Stimulated activated CD4-positive, alpha-beta T cell treated with anti-CD3 and anti-CD28 coated beads, Interleukin-15, amount 100 ng/mL, for 1 hour (primary cell): ENCODE measurements around the gene TTBK2.
"Not testable (repeated sequence)": the region's sequence is repeated elsewhere in the genome, so short reads cannot be mapped to it uniquely, and the experiment has no call there.

Experiments used
- DNase-seq, 2 donors: peaks; one replicate each; pipeline ENCODE4 v3.0.0-alpha.2; 2020; ENCODE audit warnings: low read depth in 1 of 2, low spot score in 1 of 2

Gene TTBK2

DNA sequence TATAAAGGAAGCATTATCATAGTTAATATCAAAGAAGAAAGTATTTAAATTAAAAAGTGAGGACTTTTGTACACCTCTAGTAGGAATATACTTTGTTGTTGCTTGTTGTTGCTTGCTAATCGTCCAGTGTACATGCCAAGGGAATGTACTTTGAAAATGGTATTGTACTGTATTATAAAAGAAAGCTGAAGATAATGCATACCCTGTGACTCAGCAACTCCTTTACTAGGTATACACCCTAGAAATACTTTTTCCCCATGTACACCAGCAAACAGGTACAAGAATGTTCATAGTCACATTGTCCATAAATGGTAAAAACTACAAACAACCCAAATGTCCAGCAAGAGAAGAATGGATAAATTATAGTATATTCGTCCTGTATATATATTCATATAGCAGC, 12.0 kb downstream of the TTBK2 start:
- no peak for DNase-seq

DNA sequence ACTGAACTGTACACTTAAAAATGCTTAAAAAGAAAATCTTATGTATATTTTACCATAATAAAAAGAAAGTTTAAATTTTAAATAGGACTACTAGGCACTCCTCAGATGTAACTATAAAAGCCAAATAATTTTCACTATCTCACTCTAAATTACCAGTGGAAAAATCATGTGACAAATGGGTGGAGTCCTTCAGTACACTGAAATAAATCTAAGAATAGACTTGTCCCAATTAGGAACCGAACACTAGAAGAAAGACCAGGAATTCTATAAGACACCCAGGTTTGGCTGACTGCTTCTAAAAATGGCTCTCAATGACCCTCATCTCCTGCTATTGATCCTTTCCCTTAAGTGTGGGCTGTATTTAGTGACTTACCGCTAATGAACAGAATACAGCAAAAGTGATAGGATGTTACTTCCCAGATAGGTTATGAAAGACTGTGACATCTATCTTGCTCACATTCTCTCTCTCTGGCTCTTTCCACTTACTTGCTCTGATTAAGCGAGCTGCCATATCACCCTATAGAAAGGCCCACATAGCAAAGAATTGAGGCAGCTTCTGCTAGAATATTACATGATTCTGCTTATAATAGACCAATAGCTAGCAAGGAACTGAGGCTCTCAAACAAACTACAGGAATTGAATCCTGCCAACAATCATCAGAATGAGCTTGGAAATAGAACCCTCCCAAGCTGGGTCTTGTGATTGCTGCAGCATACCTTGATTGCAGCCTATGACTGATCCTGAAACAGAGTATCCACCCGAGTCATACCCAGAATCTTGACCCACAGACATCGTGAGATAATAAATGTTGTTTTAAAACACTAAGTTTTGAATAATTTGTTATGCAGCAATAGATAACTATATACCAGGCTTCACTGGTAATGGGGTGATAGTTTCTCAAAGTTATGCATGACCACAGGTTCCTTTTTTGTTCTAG, 16.9 kb downstream of the TTBK2 start:
- DNase-seq = no peak

DNA sequence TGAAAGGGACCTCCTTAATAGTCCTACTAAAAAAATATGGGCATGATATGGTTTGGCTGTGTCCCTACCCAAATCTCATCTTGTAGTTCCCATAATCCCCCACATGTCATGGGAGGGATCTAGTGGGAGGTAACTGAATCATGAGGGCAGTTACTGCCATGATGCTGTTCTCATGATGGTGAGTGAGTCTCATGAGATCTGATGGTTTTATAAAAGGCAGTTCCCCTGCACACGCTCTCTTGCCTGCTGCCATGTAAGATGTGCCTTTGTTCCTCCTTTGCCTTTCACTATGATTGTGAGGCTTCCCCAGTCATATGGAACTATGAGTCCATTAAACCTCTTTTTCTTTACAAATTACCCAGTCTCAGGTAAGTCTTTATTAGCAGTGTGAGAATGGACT, 26.7 kb downstream of the TTBK2 start:
- DNase-seq = not testable (repeated sequence)

DNA sequence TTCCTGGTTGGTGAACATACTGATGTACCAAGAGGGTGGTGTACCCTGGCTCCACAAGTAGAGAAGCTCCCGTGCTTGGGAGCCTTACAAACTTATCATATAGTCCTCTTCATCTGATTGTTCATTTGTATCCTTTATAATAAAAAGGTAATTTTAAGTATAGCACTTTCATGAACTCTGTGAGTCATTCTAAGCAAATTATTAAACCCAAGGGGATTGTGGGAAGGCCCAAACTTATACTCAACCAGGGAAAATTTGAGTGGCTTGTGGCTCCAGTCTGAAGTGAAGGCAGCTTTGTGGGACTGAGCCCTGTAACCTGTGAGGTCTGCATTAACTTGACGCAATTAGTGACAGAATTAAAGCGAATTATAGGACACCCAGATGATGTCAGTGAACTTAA, 29.0 kb downstream of the TTBK2 start:
- no peak for DNase-seq

DNA sequence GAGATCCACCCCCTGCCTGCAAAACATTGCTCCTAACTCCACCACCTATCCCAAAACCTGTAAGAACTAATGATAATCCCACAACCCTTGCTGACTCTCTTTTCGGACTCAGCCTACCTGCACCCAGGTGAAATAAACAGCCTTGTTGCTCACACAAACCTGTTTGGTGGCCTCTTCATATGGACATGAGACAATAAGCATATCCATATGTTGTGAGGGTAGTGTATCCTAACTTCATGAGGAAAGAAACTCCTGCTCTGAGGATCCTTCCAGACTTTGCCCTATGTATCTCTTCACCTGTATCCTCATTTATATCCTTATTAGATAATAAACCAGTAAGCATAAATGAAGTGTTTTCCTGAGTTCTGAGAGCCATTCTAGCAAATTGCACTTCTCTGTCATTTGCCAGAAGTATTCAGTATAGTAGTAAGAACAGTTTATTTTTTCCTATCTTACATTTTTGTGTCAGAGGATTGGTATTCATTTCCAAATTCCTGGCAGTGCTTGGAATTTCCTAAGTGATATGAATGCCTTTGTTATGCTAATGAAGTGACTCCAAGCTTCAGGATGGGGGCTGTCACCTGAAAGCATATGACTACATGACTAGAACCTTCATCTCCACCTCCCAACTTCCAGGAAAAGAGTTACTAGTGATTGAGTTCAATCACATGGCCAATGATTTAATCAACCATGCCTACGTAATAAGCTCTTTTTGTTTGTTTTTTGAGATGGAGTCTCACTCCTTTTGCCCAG, 30.2 kb downstream of the TTBK2 start:
- no peak for DNase-seq

DNA sequence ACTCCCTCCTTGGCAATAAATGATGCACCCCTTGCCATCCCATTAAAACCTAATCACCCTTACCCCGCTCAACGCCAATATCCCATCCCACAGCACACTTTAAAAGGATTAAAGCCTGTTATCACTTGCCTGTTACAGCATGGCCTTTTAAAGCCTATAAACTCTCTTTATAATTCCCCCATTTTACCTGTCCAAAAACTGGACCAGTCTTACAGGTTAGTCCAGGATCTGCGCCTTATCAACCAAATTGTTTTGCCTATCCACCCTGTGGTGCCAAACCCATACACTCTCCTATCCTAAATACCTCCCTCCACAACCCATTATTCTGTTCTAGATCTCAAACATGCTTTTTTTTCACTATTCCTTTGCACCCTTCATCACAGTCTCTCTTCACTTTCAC, 33.2 kb downstream of the TTBK2 start:
- not testable (repeated sequence) for DNase-seq

DNA sequence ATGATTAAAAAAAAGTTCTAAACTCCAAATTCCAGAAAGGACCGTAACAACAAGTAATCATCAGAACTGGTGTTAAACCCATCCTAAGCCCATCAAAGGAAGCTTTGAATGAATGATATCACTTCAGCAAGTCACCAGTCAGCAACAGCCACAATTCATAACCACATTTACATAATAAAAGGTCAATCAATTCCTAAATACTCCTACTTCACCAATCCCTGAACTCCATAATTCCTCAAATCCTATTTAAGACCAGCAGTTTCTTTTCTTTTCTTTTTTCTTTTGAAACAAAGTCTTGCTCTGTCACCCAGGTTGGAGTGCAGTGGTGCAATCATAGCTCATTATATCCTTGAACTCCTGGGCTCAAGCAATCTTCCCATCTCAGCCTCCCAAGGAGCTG, 40.5 kb downstream of the TTBK2 start:
- DNase-seq = no peak

DNA sequence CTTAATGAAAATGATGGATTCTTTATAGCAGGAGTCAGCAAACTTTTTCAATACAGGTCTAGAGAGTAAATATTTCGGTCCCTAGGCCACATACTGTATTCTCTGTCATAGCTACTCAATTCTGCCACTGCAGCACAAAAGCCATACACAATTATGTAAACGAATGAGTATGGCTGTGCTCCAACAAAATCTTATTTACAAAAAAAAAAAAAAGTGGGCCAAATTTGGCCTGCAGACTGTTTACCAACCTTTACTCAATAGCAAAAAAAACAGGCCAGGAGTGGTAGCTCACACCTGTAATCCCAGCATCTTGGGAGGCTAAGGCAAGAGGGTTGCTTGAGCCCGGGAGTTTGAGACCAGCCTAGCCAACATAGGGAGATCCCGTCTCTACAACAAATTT, 41.1 kb downstream of the TTBK2 start:
- no peak for DNase-seq

DNA sequence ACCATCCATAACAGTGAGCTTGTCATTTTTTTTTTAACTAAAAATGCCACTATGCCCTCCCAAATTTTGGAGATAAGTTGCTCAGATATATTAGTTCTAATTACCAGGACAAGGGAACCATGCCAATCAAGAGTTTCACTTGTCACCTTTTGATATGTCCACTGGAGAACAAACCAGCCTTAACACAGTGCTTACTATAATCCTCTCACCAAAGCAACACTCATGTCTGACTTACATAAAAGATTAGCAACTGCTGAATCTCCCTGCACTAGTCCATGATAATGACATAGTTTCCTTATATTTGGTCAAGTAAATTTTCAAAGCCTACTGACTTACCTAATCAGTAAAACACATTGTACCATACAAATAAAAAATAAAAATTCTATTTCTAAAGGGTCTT, 44.4 kb downstream of the TTBK2 start:
- DNase-seq = no peak

DNA sequence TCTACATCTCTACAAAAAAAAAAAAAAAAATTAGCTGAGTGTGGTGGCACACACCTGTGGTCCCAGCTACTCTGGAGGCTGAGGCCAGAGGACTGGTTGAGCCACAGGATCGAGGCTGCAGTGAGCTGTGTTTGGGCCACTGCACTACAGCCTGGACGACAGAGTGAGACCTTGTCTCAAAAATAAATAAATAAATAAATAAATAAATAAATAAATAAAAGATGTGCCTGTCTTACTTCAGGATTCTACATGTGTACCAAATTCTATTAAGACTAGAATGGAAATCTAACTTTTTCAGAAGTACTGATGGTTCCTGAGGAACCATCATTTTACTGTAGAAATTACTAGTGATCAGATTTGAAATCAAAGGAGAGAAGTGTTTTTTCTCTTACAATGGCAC, 51.9 kb downstream of the TTBK2 start:
- no peak for DNase-seq

DNA sequence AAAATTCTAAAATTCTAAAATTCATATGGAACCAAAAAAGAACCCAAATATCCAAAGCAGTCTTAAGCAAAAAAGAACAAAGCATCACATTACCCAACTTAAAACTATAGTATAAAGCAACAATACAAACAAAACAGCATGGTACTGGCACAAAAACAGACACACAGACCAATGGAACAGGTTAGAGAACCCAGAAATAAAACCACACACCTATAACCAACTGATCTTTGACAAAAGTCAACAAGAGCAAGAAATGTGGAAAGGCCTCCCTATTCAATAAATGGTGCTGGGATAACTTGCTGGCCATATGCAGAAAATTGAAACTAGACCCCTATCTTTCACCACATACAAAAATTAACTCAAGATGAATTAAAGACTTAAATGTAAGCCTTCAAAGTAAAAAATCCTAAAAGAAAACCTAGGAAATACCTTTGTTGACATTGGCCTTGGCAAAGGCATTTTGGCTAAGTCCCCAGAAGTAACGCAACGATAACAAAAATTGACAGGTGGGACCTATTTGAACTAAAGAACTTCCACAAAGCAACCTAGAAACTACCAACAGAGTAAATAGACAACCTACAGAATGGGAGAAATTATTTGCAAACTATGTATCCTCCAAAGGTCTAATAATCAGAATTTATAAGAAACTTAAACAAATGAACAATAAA, 56.9 kb downstream of the TTBK2 start:
- no peak for DNase-seq

DNA sequence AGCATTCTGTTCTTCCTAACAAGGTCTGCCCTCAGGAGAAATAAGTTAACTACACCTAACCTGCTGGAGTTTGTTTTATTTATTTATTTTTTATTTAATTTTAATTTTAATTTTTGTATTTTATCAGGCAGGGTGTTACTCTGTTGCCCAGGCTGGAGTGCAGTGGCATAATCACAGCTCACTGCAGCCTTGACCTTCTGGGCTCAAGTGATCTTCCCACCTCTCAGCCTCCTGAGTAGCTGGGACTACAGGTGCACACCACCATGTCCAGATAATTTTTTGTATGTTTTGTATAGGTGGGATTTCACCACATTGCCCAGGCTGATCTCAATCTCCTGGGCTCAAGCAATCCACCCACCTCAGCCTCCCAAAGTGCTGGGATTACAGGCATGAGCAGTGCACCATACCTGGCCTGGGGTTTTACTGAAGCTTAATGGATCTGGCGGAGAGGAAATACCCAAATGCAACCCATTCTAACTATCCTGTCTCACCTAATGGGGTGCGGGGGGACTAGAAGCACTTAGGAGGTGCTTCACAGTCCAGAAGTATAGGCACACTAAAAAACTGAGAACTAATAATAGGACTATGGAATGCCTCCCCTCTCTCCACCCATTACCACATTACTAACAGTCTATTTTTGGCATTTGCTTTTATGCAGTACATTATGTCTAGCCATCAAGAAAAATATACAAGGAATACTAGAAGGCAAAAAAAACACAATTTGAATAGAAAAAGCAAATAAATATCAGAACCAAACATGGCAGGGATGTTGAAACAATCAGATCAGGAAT, 61.4 kb downstream of the TTBK2 start:
- DNase-seq = no peak

DNA sequence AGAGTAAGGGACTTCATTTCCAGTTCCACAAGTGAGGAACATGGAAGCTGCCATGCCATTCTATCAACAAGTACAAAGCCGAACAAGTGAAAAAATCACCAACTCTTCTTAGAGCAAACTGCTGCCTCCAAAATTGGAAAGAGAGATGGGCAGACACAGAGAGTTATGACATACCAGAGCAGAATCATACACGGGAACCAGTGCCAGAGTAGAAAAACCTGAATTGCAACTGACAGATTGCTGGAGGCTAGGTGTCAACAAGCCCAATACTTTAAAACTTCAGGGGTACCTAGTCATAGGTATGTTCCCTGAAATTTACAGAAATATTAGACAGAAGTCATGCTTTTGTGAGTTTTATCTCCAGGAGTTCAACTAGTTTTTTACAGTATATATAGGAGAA, 62.0 kb downstream of the TTBK2 start:
- DNase-seq = no peak

DNA sequence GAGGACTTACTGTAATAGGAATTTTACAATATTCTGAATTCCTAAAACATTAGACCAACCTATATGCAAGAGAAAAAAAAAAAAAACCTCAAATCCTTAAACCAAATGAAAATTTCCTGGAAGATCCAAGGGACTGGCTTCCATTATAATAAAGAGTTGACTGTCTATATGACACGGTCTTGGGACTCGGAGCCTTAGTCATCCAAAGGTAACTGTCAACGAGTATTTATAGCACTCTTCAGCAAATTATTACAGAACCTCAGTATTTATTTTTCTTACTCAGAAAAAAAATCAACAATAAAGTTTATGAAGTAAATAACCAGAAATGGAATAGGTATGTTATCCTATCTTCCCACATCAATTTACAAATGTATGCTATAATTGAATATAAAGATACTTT, 66.0 kb downstream of the TTBK2 start:
- DNase-seq = no peak

DNA sequence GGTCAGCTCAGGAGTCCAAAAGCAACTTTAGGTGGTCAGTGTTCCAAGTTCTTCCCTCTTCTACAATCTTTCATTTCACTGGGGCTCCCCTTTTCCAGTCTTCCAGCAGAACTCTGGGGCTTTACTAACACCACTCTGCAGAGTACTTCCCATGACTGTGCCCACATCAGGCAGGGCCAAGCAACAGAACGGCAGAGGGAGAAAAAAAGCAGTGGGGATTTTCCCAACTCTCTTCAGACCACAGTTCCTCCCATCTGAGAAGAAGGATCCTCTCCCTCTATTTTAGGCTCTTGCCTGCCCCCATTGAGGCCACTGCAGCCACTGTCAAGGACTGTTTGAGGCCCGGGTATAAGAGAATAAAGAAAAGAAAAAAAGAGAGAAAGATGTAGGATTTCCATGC, 70.7 kb downstream of the TTBK2 start:
- DNase-seq = no peak

DNA sequence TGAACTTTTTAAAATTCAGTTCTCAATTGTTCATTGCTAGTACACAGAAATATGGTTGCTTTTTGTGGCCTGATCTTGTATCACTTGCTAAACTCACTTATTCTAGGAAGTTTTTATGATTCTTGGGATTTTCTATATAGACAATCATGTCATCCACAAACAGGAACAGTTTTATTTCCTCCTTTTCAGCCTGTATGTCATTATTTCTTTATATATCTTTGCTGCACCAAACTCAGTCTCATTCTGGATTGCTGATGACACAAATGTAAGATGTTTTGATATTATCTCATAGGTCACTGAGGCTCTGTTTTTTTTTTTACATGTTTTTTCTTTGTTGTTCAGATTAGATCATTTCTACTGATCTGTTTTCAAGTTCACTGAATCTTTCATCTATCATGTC, 71.7 kb downstream of the TTBK2 start:
- no peak for DNase-seq

DNA sequence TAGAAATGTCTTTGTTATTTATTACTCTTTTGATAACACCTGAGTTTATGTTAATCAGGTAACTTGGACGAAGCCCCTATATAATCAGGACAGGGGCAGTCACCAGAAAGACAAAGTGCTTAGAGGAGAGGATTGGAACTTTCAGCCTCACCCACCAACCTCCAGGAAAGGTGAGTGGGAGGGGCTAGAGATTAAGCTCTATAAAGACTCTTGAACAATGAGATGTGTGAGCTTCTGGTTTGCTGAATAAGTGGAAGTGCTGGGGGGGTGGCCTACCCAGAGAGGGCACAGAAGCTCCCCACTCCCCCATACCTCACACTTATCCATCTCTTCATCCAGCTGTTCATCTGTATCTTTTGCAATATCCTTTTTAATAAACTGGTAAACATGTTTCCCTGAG, 73.9 kb downstream of the TTBK2 start:
- no peak for DNase-seq

DNA sequence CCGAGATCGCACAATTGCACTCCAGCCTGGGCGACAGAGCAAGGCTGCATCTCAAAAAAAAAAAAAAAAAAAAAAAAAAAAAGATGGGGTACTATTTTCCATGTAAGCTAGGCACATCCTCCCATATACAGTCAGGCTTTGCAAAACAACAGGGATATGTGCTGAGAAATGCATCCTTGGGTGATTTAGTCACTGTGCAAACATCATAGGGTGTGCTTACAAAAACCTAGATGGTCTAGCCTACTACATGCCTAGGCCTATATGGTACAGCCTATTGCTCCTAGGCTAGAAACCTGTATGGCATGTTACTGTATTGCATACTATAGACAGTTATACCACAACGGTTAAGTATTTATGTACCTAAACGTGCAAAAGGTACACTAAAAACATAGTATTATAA, 75.0 kb downstream of the TTBK2 start:
- DNase-seq = no peak

DNA sequence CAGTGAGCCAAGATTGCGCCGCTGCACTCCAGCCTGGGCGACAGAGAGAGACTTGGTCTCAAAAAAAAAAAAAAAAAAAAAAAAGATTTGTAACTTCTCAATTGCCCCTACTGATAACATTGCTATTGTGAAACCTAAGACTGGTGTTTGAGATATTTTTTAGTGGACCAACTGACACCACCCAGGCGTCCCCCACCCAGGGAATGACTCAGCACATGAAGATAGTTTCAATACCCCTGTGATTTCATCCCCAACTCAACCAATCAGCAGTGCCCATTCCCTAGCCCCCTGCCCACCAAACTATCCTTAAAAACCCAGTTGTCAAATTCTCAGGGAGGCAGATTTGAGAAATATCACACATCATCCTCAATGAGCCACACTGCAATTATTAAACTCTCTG, 76.9 kb downstream of the TTBK2 start:
- no peak for DNase-seq

DNA sequence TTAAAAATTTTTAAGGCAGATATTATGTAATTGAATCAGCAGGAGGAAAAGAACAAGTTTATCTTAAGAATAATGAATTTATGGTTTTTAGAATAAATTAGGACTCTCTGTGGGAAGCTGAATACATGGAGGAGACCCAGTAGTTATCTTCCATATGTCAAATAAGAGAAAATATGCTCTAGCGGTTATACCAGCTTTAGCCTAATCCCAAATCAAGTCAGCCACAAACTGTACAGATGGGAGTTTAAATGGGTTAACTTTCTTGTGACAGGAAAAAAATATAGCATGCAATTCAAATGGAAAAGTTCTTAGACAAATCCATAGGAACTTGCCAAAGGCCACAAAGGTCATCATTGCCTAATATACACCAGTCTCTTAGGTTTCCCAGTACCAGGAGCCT, 84.3 kb downstream of the TTBK2 start:
- DNase-seq = no peak

DNA sequence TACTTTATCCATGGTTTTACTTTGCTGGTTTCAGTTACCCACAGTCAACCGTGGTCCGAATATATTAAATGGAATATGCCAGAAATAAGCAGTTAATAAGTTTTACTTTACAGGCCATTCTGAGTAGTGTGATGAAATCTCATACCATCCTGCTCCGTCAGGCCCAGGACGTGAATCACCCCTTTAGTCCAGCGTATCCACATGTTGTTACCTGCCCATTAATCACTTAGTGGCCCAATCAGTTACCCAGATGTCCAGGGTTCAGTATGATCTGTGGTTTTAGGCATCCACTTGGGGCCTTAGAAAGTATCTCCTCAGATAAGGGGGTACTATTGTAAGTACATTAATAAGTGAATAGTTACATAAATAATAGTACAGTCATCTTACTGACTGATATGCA, 88.0 kb downstream of the TTBK2 start:
- DNase-seq = no peak
